ENCODE data around the gene TULP1. TPM values are rescaled to one million over a fixed set of nuclear protein-coding genes. Genes with fewer than 3 reads are reported as not detected.
A peak's percentile ranks its signal among the peaks of the same experiment; 100 is the strongest.

The TULP1 gene
- total RNA-seq, 1 donor from 2014 or later = not detected

- peak; percentile 35 for DNase-seq (ENCODE audit: low spot score)
- H3K36me3 Mint-ChIP-seq (ENCODE audit: low read depth, unreplicated experiment) = peaks cover 9% of the 10 kb centered on the region
- no peaks in the 10 kb centered on the region for H3K9me3 Mint-ChIP-seq (ENCODE audit: unreplicated experiment)
- no peak overlapping the region for H3K27ac Mint-ChIP-seq (ENCODE audit: unreplicated experiment)
- H3K4me3 Mint-ChIP-seq (ENCODE audit: unreplicated experiment) = peak overlapping the region; percentile 31
- TF ChIP-seq CTCF (IDR thresholded peaks at IDR 0.05; ENCODE audit: unreplicated experiment) = no peak
- peaks cover 21% of the 10 kb centered on the region for H3K27me3 Mint-ChIP-seq (ENCODE audit: unreplicated experiment)
- H3K4me1 Mint-ChIP-seq (ENCODE audit: unreplicated experiment) = peaks cover 42% of the 10 kb centered on the region
Measured at GRCh38 chr6:35489995-35490791, 22.5 kb downstream of the TULP1 start.

GRCh38 chr6:35489066-35489465 is 23.6 kb downstream of the TULP1 start:
- TF ChIP-seq CTCF (IDR thresholded peaks at IDR 0.05; ENCODE audit: unreplicated experiment) = no peak
- H3K4me3 Mint-ChIP-seq (ENCODE audit: unreplicated experiment) = no peak overlapping the region
- H3K4me1 Mint-ChIP-seq (ENCODE audit: unreplicated experiment) = peaks cover 38% of the 10 kb centered on the region
- no peak overlapping the region for H3K27ac Mint-ChIP-seq (ENCODE audit: unreplicated experiment)
- H3K27me3 Mint-ChIP-seq (ENCODE audit: unreplicated experiment) = peaks cover 21% of the 10 kb centered on the region
- no peak for DNase-seq (ENCODE audit: low spot score)
- H3K9me3 Mint-ChIP-seq (ENCODE audit: unreplicated experiment) = no peaks in the 10 kb centered on the region
- H3K36me3 Mint-ChIP-seq (ENCODE audit: low read depth, unreplicated experiment) = peaks cover 9% of the 10 kb centered on the region

- no peak overlapping the region for H3K4me3 Mint-ChIP-seq (ENCODE audit: unreplicated experiment)
- DNase-seq (ENCODE audit: low spot score) = no peak
- peaks cover 8% of the 10 kb centered on the region for H3K36me3 Mint-ChIP-seq (ENCODE audit: low read depth, unreplicated experiment)
- H3K4me1 Mint-ChIP-seq (ENCODE audit: unreplicated experiment) = peaks cover 32% of the 10 kb centered on the region
- H3K27me3 Mint-ChIP-seq (ENCODE audit: unreplicated experiment) = peaks cover 18% of the 10 kb centered on the region
- TF ChIP-seq CTCF (IDR thresholded peaks at IDR 0.05; ENCODE audit: unreplicated experiment) = no peak
- H3K27ac Mint-ChIP-seq (ENCODE audit: unreplicated experiment) = no peak overlapping the region
- H3K9me3 Mint-ChIP-seq (ENCODE audit: unreplicated experiment) = no peaks in the 10 kb centered on the region
Measured at GRCh38 chr6:35488517-35488862, 24.2 kb downstream of the TULP1 start.

- no peak for TF ChIP-seq CTCF (IDR thresholded peaks at IDR 0.05; ENCODE audit: unreplicated experiment)
- H3K36me3 Mint-ChIP-seq (ENCODE audit: low read depth, unreplicated experiment) = peaks cover 3% of the 10 kb centered on the region
- H3K27me3 Mint-ChIP-seq (ENCODE audit: unreplicated experiment) = peaks cover 14% of the 10 kb centered on the region
- peaks cover 26% of the 10 kb centered on the region for H3K4me1 Mint-ChIP-seq (ENCODE audit: unreplicated experiment)
- H3K9me3 Mint-ChIP-seq (ENCODE audit: unreplicated experiment) = no peaks in the 10 kb centered on the region
- H3K27ac Mint-ChIP-seq (ENCODE audit: unreplicated experiment) = peak overlapping the region; percentile 14
- H3K4me3 Mint-ChIP-seq (ENCODE audit: unreplicated experiment) = no peak overlapping the region
- DNase-seq (ENCODE audit: low spot score) = no peak
Measured at GRCh38 chr6:35487658-35488516, 24.8 kb downstream of the TULP1 start.
